ENCODE results near the gene SP7.

DNA sequence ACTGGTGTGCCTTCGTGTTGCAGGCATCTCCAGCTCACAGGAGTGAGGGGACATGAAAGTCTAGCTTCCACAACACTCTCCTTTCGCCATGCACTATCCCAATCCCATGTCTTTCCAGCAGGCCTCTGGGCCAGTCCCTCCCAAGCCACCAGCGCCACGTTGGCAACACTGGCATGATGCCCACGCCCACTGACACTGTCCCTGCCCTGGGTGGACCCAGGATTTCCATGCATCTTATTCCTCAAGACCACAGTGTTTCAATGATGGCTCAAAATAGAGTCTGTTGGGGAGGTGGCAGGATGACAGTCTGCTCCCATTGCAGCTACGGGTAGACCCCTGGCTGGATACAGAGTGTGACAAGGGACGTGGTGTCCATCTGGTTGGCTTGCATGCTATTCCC lies 2.3 kb downstream of the SP7 start:
- TF ChIP-seq, protein P1, sequence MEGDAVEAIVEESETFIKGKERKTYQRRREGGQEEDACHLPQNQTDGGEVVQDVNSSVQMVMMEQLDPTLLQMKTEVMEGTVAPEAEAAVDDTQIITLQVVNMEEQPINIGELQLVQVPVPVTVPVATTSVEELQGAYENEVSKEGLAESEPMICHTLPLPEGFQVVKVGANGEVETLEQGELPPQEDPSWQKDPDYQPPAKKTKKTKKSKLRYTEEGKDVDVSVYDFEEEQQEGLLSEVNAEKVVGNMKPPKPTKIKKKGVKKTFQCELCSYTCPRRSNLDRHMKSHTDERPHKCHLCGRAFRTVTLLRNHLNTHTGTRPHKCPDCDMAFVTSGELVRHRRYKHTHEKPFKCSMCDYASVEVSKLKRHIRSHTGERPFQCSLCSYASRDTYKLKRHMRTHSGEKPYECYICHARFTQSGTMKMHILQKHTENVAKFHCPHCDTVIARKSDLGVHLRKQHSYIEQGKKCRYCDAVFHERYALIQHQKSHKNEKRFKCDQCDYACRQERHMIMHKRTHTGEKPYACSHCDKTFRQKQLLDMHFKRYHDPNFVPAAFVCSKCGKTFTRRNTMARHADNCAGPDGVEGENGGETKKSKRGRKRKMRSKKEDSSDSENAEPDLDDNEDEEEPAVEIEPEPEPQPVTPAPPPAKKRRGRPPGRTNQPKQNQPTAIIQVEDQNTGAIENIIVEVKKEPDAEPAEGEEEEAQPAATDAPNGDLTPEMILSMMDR (conservative IDR thresholded peaks at IDR 0.05 in 1 of 2, IDR thresholded peaks at IDR 0.05 in 1 of 2; ENCODE audit: extremely low read depth in 1 of 2, insufficient read depth in 1 of 2, low read depth in 1 of 2, low read length in 2 of 2) = no peak
- TF ChIP-seq EZH2 (IDR thresholded peaks at IDR 0.05; ENCODE audit: borderline replicate concordance, low read length) = no peak

Data from mammary epithelial cell (primary cell).